ENCODE data around the gene REEP5. TPM values are rescaled to one million over a fixed set of nuclear protein-coding genes. Genes with fewer than 3 reads are reported as not detected.
A peak's percentile ranks its signal among the peaks of the same experiment; 100 is the strongest.
"Not testable (repeated sequence)": the region's sequence is repeated elsewhere in the genome, so short reads cannot be mapped to it uniquely, and the experiment has no call there.

The REEP5 gene
- total RNA-seq, 2 experiments from 2014 or later = 44.3 to 50.4 TPM

- POLR2A ChIA-PET = interaction anchor here (1.0 kb wide), 1 partner anchor 14 kb away, joined by 3 read pairs; no protein-coding TSS in a partner anchor
- ATAC-seq = no peak
- intact Hi-C loops (cut with DNase I, micrococcal nuclease) = loop anchor here in 1 of 2 experiments (5.0 to 10.0 kb wide), 3 partner anchors 699 to 1771 kb away; partner anchors contain the start of genes CAMK4 and WDR36
- Mint-ChIP-seq H3K36me3 (ENCODE audit: low read depth) (peaks cover 36% of the 10 kb centered on the region), H3K27me3 (no peaks in the 10 kb centered on the region), H3K4me3 (peak overlapping the region; percentile 97), H3K9me3 (ENCODE audit: low read depth) (no peaks in the 10 kb centered on the region), H3K4me1 (peaks cover 41% of the 10 kb centered on the region), H3K27ac (peak overlapping the region; percentile 27)
- DNase-seq = no peak
- CTCF ChIA-PET = no interaction called here
Observed at GRCh38 chr5:112863549-112863948, 58.5 kb downstream of the REEP5 start.

GRCh38 chr5:112862085-112862484 is 59.9 kb downstream of the REEP5 start:
- DNase-seq (no peak), ATAC-seq (no peak)
- POLR2A ChIA-PET = no interaction called here
- Mint-ChIP-seq H3K4me1 (peaks cover 38% of the 10 kb centered on the region), H3K9me3 (ENCODE audit: low read depth) (no peaks in the 10 kb centered on the region), H3K4me3 (peak overlapping the region; percentile 97), H3K36me3 (ENCODE audit: low read depth) (peaks cover 25% of the 10 kb centered on the region), H3K27ac (peak overlapping the region; percentile 98), H3K27me3 (peaks cover 6% of the 10 kb centered on the region)
- intact Hi-C loops (cut with DNase I, micrococcal nuclease) = loop anchor here in 1 of 2 experiments (5.0 to 10.0 kb wide), 3 partner anchors 697 to 1770 kb away; partner anchors contain the start of genes CAMK4 and WDR36
- CTCF ChIA-PET = no interaction called here

GRCh38 chr5:112861638-112861985 is 60.4 kb downstream of the REEP5 start:
- DNase-seq = no peak
- no peaks in the 10 kb centered on the region for H3K9me3 Mint-ChIP-seq (ENCODE audit: low read depth)
- POLR2A ChIA-PET = interaction anchor here (1.6 kb wide), 1 partner anchor 17 kb away, joined by 4 read pairs; no protein-coding TSS in a partner anchor
- ATAC-seq = no peak
- H3K36me3 Mint-ChIP-seq (ENCODE audit: low read depth) = peaks cover 21% of the 10 kb centered on the region
- H3K4me3 Mint-ChIP-seq = peak overlapping the region; percentile 97
- peak overlapping the region; percentile 98 for H3K27ac Mint-ChIP-seq
- peaks cover 6% of the 10 kb centered on the region for H3K27me3 Mint-ChIP-seq
- intact Hi-C loops (cut with DNase I, micrococcal nuclease) = loop anchor here (1.0 to 10.0 kb wide), 14 partner anchors 17 to 1769 kb away; partner anchors contain the start of genes REEP5 (in 2 of the 2), APC (in 1 of the 2), CAMK4 (in 1 of the 2) and DCP2 (in 1 of the 2)
- peaks cover 33% of the 10 kb centered on the region for H3K4me1 Mint-ChIP-seq
- CTCF ChIA-PET = interaction anchor here (0.8 to 3.2 kb wide), 7 partner anchors 11 to 148 kb away, joined by 3 to 22 read pairs (median 5); no protein-coding TSS in a partner anchor

- DNase-seq (peak; percentile 95), ATAC-seq (peak; percentile 95)
- Mint-ChIP-seq H3K36me3 (ENCODE audit: low read depth) (peaks cover 19% of the 10 kb centered on the region), H3K27ac (peak within 1 kb of the TSS; percentile 98), H3K4me3 (peak within 1 kb of the TSS; percentile 97), H3K27me3 (peaks cover 9% of the 10 kb centered on the region), H3K9me3 (ENCODE audit: low read depth) (no peaks in the 10 kb centered on the region), H3K4me1 (peaks cover 32% of the 10 kb centered on the region)
- ChIA-PET CTCF (interaction anchor here (0.7 to 3.2 kb wide), 12 partner anchors 9 to 147 kb away, joined by 3 to 22 read pairs (median 4); no protein-coding TSS in a partner anchor), POLR2A (interaction anchor here (0.6 to 1.6 kb wide), 5 partner anchors 13 to 305 kb away, joined by 3 to 6 read pairs (median 4); partner anchors contain the start of gene DCP2)
- intact Hi-C loops (cut with DNase I, micrococcal nuclease) = loop anchor here (1.0 to 10.0 kb wide), 14 partner anchors 18 to 1769 kb away; partner anchors contain the start of genes REEP5 (in 2 of the 2), APC (in 1 of the 2), CAMK4 (in 1 of the 2) and DCP2 (in 1 of the 2)
Observed at GRCh38 chr5:112860929-112861637, 60.9 kb downstream of the REEP5 start, which contains the start of gene SRP19. TSS of gene SRP19 (plus strand) at chr5:112861287. CDS start at chr5:112861377, 90 bp downstream.

GRCh38 chr5:112860571-112860928 is 61.5 kb downstream of the REEP5 start:
- Mint-ChIP-seq H3K27ac (peak overlapping the region; percentile 98), H3K4me1 (peaks cover 32% of the 10 kb centered on the region), H3K36me3 (ENCODE audit: low read depth) (peaks cover 17% of the 10 kb centered on the region), H3K27me3 (peaks cover 12% of the 10 kb centered on the region), H3K4me3 (peak overlapping the region; percentile 97)
- POLR2A ChIA-PET = interaction anchor here (0.6 to 1.6 kb wide), 5 partner anchors 12 to 305 kb away, joined by 3 to 6 read pairs (median 4); partner anchors contain the start of gene DCP2
- DNase-seq; H3K9me3 Mint-ChIP-seq (ENCODE audit: low read depth); ATAC-seq: not testable (repeated sequence)
- intact Hi-C loops (cut with DNase I, micrococcal nuclease) = loop anchor here (2.0 to 10.0 kb wide), 6 partner anchors 18 to 1768 kb away; partner anchors contain the start of genes CAMK4 (in 1 of the 2) and WDR36 (in 1 of the 2)
- CTCF ChIA-PET = interaction anchor here (0.7 to 3.2 kb wide), 10 partner anchors 8 to 147 kb away, joined by 3 to 22 read pairs (median 4); no protein-coding TSS in a partner anchor

GRCh38 chr5:112857866-112858265 is 64.2 kb downstream of the REEP5 start:
- POLR2A ChIA-PET = no interaction called here
- Mint-ChIP-seq H3K36me3 (ENCODE audit: low read depth) (peaks cover 10% of the 10 kb centered on the region), H3K9me3 (ENCODE audit: low read depth) (no peaks in the 10 kb centered on the region), H3K4me1 (peaks cover 18% of the 10 kb centered on the region), H3K27me3 (peaks cover 29% of the 10 kb centered on the region), H3K4me3 (no peak overlapping the region), H3K27ac (no peak overlapping the region)
- CTCF ChIA-PET = interaction anchor here (0.7 to 1.2 kb wide), 2 partner anchors 134 to 743 kb away, joined by 3 read pairs; no protein-coding TSS in a partner anchor
- DNase-seq (no peak), ATAC-seq (no peak)
- intact Hi-C loops (cut with DNase I, micrococcal nuclease) = no loop called here

- peaks cover 2% of the 10 kb centered on the region for H3K4me1 Mint-ChIP-seq
- ATAC-seq (no peak), DNase-seq (no peak)
- intact Hi-C loops (cut with DNase I, micrococcal nuclease) = no loop called here
- H3K4me3 Mint-ChIP-seq = no peak overlapping the region
- H3K9me3 Mint-ChIP-seq (ENCODE audit: low read depth) = no peaks in the 10 kb centered on the region
- H3K27me3 Mint-ChIP-seq = peaks cover 29% of the 10 kb centered on the region
- ChIA-PET POLR2A (no interaction called here), CTCF (interaction anchor here (0.6 to 1.0 kb wide), 5 partner anchors 10 to 117 kb away, joined by 3 to 4 read pairs (median 3); no protein-coding TSS in a partner anchor)
- H3K27ac Mint-ChIP-seq = no peak overlapping the region
- peaks cover 4% of the 10 kb centered on the region for H3K36me3 Mint-ChIP-seq (ENCODE audit: low read depth)
Observed at GRCh38 chr5:112854651-112855050, 67.4 kb downstream of the REEP5 start.

GRCh38 chr5:112849912-112850311 is 72.1 kb downstream of the REEP5 start:
- peaks cover 4% of the 10 kb centered on the region for H3K4me1 Mint-ChIP-seq
- POLR2A ChIA-PET = no interaction called here
- H3K27ac Mint-ChIP-seq = no peak overlapping the region
- peaks cover 11% of the 10 kb centered on the region for H3K27me3 Mint-ChIP-seq
- H3K4me3 Mint-ChIP-seq = no peak overlapping the region
- CTCF ChIA-PET = interaction anchor here (1.0 to 1.2 kb wide), 4 partner anchors 9 to 73 kb away, joined by 3 to 6 read pairs (median 3); partner anchors contain the start of gene SRP19
- H3K9me3 Mint-ChIP-seq (ENCODE audit: low read depth) = no peaks in the 10 kb centered on the region
- intact Hi-C loops (cut with DNase I, micrococcal nuclease) = loop anchor here in 1 of 2 experiments (2.0 kb wide), 2 partner anchors 159 to 299 kb away; no protein-coding TSS in a partner anchor
- DNase-seq (no peak), ATAC-seq (no peak)
- H3K36me3 Mint-ChIP-seq (ENCODE audit: low read depth) = peaks cover 4% of the 10 kb centered on the region

- no peaks in the 10 kb centered on the region for H3K27me3 Mint-ChIP-seq
- peaks cover 4% of the 10 kb centered on the region for H3K4me1 Mint-ChIP-seq
- ChIA-PET CTCF (interaction anchor here (0.5 to 2.2 kb wide), 28 partner anchors 9 to 675 kb away, joined by 3 to 22 read pairs (median 4); partner anchors contain the start of genes REEP5 and SRP19), POLR2A (interaction anchor here (0.6 kb wide), 2 partner anchors 12 to 54 kb away, joined by 4 to 11 read pairs; no protein-coding TSS in a partner anchor)
- no peaks in the 10 kb centered on the region for H3K36me3 Mint-ChIP-seq (ENCODE audit: low read depth)
- DNase-seq (peak; percentile 17), ATAC-seq (peak; percentile 100)
- no peaks in the 10 kb centered on the region for H3K9me3 Mint-ChIP-seq (ENCODE audit: low read depth)
- intact Hi-C loops (cut with DNase I, micrococcal nuclease) = loop anchor here (1.0 to 2.0 kb wide), 3 partner anchors 157 to 297 kb away; no protein-coding TSS in a partner anchor
- H3K27ac Mint-ChIP-seq = peak overlapping the region; percentile 81
- no peak overlapping the region for H3K4me3 Mint-ChIP-seq
Observed at GRCh38 chr5:112848116-112848811, 73.8 kb downstream of the REEP5 start.

GRCh38 chr5:112847306-112847705 is 74.7 kb downstream of the REEP5 start:
- ChIA-PET POLR2A (no interaction called here), CTCF (interaction anchor here (2.2 kb wide), 1 partner anchor 10 kb away, joined by 9 read pairs; no protein-coding TSS in a partner anchor)
- Mint-ChIP-seq H3K36me3 (ENCODE audit: low read depth) (peaks cover 2% of the 10 kb centered on the region), H3K27ac (no peak overlapping the region), H3K4me1 (peaks cover 4% of the 10 kb centered on the region), H3K27me3 (no peaks in the 10 kb centered on the region), H3K9me3 (ENCODE audit: low read depth) (no peaks in the 10 kb centered on the region), H3K4me3 (no peak overlapping the region)
- intact Hi-C loops (cut with DNase I, micrococcal nuclease) = no loop called here
- no peak for DNase-seq
- no peak for ATAC-seq

Measured in activated CD4-positive, alpha-beta T cell treated with anti-CD3 and anti-CD28 coated beads for 36 hours (primary cell).